Transverse colon (tissue), 4 donors: ENCODE results near the gene HRH4. TPM values are rescaled to one million over a fixed set of nuclear protein-coding genes. Genes with fewer than 3 reads are reported as not detected.

ENCODE experiments used
- DNase-seq: peaks from one replicate; pipeline ENCODE4 v3.0.0-alpha.2; 2019
- H3K27ac ChIP-seq, 4 donors: fragments of 200-600 bp; sonication (generic); 2 replicates each; pipeline ENCODE4 v1.5.1; 2016 to 2018; ENCODE audit warnings: inconsistent platforms in 4 of 4
- H3K27me3 ChIP-seq: fragments of 200-600 bp; sonication (generic); 2 replicates; pipeline ENCODE4 v1.5.1; 2017; ENCODE audit warnings: inconsistent platforms
- H3K36me3 ChIP-seq, 4 donors: fragments of 200-600 bp; sonication (generic); 2 replicates each; pipeline ENCODE4 v1.5.1; 2017 to 2019; ENCODE audit warnings: inconsistent platforms in 4 of 4
- H3K4me1 ChIP-seq, 4 donors: fragments of 200-600 bp; sonication (generic); 2 replicates each; pipeline ENCODE4 v1.5.1; 2017 to 2020; ENCODE audit warnings: inconsistent platforms in 4 of 4
- H3K4me3 ChIP-seq, 4 donors: fragments of 200-600 bp; sonication (generic); 1 replicate in 1 of 4; 2 replicates in 3 of 4; pipeline versions ENCODE4 v1.5.1 to v1.6.1; 2017 to 2019; ENCODE audit warnings: inconsistent platforms in 4 of 4
- H3K9me3 ChIP-seq, 2 donors: fragments of 200-600 bp; sonication (generic); 2 replicates each; pipeline ENCODE4 v1.5.1; 2017 to 2019; ENCODE audit warnings: inconsistent platforms in 2 of 2
- EP300 ChIP-seq: sonication (generic); formaldehyde crosslinking; IDR thresholded peaks from one replicate; pipeline ENCODE4 v1.6.1; 2017; ENCODE audit warnings: antibody characterized with exemption, low read depth
- POLR2A ChIP-seq: fragments of 450-650 bp; IDR thresholded peaks from one replicate; pipeline ENCODE4 v1.6.1; 2016; ENCODE audit warnings: antibody characterized with exemption, mild to moderate bottlenecking, moderate library complexity
- POLR2AphosphoS5 ChIP-seq, 3 donors: sonication (generic); formaldehyde crosslinking; IDR thresholded peaks; one replicate each; pipeline ENCODE4 v1.6.1; 2016; ENCODE audit warnings: antibody characterized with exemption in 3 of 3
- WGBS, 2 donors: methylation state at CpG; one replicate each; pipeline ENCODE4 v1.1.5; 2018; ENCODE audit warnings: low coverage in 1 of 2; 5-methylcytosine and 5-hydroxymethylcytosine counted together
- in situ Hi-C, 4 donors: fragments of 200-750 bp; cut with MboI; loops; one replicate each; pipeline versions ENCODE4 v1.15.0 to v1.15.1; 2017; ENCODE audit warnings: low sequenced_read_pairs in 3 of 4, low pct_ligation_motif_present in 1 of 4, low pct_unique_long_range_greater_than_20kb in 1 of 4
- intact Hi-C: fragments of 100-400 bp; cut with DNase I; formaldehyde crosslinking; loops from one replicate; pipeline ENCODE4 v1.15.1; 2023; ENCODE audit warnings: low total_unique reads
- total RNA-seq, 4 donors: library from RNA; depleted of rRNA; stranded (reverse); fragments of >200 nt; gene quantifications; one replicate each; pipeline ENCODE4 v1.1.0, GENCODE V29; 2016
- TF ChIP-seq, protein P1 (sequence below), 5 experiments: fragments of 200-600 bp in 3 of 5; fragments of 450-650 bp in 2 of 5; sonication (generic) in 3 of 5; IDR thresholded peaks; 1 replicate in 2 of 5; 2 replicates in 3 of 5; pipeline ENCODE4 v1.5.1; 2016 to 2017; ENCODE audit warnings: antibody characterized with exemption in 5 of 5, inconsistent platforms in 3 of 5, mild to moderate bottlenecking in 2 of 5, moderate library complexity in 1 of 5

Gene HRH4
- total RNA-seq, 4 donors from 2014 or later: not detected

DNA sequence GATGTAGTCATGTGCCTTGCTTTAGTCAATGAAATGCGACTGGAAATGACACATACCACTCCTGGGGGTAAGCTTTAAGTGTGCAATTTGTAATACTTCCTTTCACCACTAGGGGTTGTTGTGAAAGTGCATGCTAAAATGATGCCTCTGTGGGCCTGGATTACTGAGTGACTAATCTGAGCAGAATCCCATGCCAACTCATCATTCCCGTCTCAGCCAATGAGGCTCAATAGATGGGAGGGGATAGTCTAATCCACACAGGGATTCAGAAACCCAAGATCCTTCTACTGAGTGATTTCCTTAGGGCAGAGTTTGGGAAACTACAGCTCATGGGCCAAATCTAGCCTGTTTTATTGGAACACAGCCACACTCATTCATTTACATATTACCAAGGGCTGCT is 54.0 kb downstream of the HRH4 start:
- intact Hi-C loops: no loop called here
- H3K27ac ChIP-seq: no peak overlapping the region
- H3K36me3 ChIP-seq: no peaks in the 10 kb centered on the region
- no peak for DNase-seq
- in situ Hi-C loops: no loop called here
- TF ChIP-seq, protein P1, sequence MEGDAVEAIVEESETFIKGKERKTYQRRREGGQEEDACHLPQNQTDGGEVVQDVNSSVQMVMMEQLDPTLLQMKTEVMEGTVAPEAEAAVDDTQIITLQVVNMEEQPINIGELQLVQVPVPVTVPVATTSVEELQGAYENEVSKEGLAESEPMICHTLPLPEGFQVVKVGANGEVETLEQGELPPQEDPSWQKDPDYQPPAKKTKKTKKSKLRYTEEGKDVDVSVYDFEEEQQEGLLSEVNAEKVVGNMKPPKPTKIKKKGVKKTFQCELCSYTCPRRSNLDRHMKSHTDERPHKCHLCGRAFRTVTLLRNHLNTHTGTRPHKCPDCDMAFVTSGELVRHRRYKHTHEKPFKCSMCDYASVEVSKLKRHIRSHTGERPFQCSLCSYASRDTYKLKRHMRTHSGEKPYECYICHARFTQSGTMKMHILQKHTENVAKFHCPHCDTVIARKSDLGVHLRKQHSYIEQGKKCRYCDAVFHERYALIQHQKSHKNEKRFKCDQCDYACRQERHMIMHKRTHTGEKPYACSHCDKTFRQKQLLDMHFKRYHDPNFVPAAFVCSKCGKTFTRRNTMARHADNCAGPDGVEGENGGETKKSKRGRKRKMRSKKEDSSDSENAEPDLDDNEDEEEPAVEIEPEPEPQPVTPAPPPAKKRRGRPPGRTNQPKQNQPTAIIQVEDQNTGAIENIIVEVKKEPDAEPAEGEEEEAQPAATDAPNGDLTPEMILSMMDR (IDR thresholded peaks at IDR 0.05): peak in 4 of 5 experiments; percentile 36 to 54 (median 46)
- TF ChIP-seq POLR2AphosphoS5 (IDR thresholded peaks at IDR 0.05): no peak
- H3K9me3 ChIP-seq: no peaks in the 10 kb centered on the region
- 22 to 46% methylated on average over 1 to 2 of the region's 2 CpGs for WGBS, 2 donors
- no peaks in the 10 kb centered on the region for H3K27me3 ChIP-seq
- H3K4me3 ChIP-seq: no peak overlapping the region
- H3K4me1 ChIP-seq: no peaks in the 10 kb centered on the region

GRCh38 chr18:24515721-24516120 is 55.3 kb downstream of the HRH4 start:
- no peak overlapping the region for H3K27ac ChIP-seq
- no peaks in the 10 kb centered on the region for H3K9me3 ChIP-seq
- TF ChIP-seq EP300 (no peak), POLR2AphosphoS5 (IDR thresholded peaks at IDR 0.05) (no peak), POLR2A (no peak)
- TF ChIP-seq, protein P1 (IDR thresholded peaks at IDR 0.05): no peak
- H3K4me3 ChIP-seq: no peak overlapping the region
- no peaks in the 10 kb centered on the region for H3K36me3 ChIP-seq
- no peaks in the 10 kb centered on the region for H3K27me3 ChIP-seq
- intact Hi-C loops (no loop called here), in situ Hi-C loops (no loop called here)
- 73 to 85% methylated on average over 1 to 2 of the region's 2 CpGs for WGBS, 2 donors
- no peak for DNase-seq
- H3K4me1 ChIP-seq: no peaks in the 10 kb centered on the region

GRCh38 chr18:24516261-24516660 is 55.8 kb downstream of the HRH4 start:
- WGBS, 2 donors: 73 to 90% methylated on average over 3 of the region's 3 CpGs
- Histone ChIP-seq H3K36me3 (no peaks in the 10 kb centered on the region), H3K4me1 (no peaks in the 10 kb centered on the region), H3K27me3 (no peaks in the 10 kb centered on the region), H3K4me3 (no peak overlapping the region), H3K9me3 (no peaks in the 10 kb centered on the region), H3K27ac (no peak overlapping the region)
- no peak for DNase-seq
- intact Hi-C loops: no loop called here
- in situ Hi-C loops: no loop called here
- no peak for TF ChIP-seq EP300
- TF ChIP-seq, protein P1 (IDR thresholded peaks at IDR 0.05): no peak
- TF ChIP-seq POLR2AphosphoS5 (IDR thresholded peaks at IDR 0.05): no peak
- TF ChIP-seq POLR2A: no peak

- no peaks in the 10 kb centered on the region for H3K36me3 ChIP-seq
- in situ Hi-C loops (no loop called here), intact Hi-C loops (no loop called here)
- no peak overlapping the region for H3K4me3 ChIP-seq
- 80 to 91% methylated on average over 1 to 6 of the region's 8 CpGs for WGBS, 2 donors
- no peaks in the 10 kb centered on the region for H3K27me3 ChIP-seq
- no peak for TF ChIP-seq EP300
- no peak for TF ChIP-seq POLR2AphosphoS5 (IDR thresholded peaks at IDR 0.05)
- TF ChIP-seq, protein P1 (IDR thresholded peaks at IDR 0.05): no peak
- H3K4me1 ChIP-seq: no peaks in the 10 kb centered on the region
- no peak overlapping the region for H3K27ac ChIP-seq
- no peak for DNase-seq
- no peaks in the 10 kb centered on the region for H3K9me3 ChIP-seq
Measured at GRCh38 chr18:24517554-24517953, 57.1 kb downstream of the HRH4 start.
